GM12891 (cell line): ENCODE measurements around the gene NT5C.

ENCODE experiments used
- PAX5 ChIP-seq: IDR thresholded peaks from 2 replicates; pipeline ENCODE4 v1.6.1; 2011; ENCODE audit warnings: low read length, moderate library complexity, mild to moderate bottlenecking; ENCODE audit not compliant: insufficient read depth, severe bottlenecking
- POLR2A ChIP-seq: IDR thresholded peaks from 2 replicates; pipeline ENCODE4 v1.6.1; 2011; ENCODE audit warnings: low read depth, low read length, control low read depth
- POLR2AphosphoS5 ChIP-seq: IDR thresholded peaks from 2 replicates; pipeline ENCODE4 v1.6.1; 2011; ENCODE audit warnings: low read depth, low read length, control low read depth
- SPI1 ChIP-seq: IDR thresholded peaks from 2 replicates; pipeline ENCODE4 v1.6.1; 2011; ENCODE audit warnings: low read depth, low read length, control low read depth

DNA sequence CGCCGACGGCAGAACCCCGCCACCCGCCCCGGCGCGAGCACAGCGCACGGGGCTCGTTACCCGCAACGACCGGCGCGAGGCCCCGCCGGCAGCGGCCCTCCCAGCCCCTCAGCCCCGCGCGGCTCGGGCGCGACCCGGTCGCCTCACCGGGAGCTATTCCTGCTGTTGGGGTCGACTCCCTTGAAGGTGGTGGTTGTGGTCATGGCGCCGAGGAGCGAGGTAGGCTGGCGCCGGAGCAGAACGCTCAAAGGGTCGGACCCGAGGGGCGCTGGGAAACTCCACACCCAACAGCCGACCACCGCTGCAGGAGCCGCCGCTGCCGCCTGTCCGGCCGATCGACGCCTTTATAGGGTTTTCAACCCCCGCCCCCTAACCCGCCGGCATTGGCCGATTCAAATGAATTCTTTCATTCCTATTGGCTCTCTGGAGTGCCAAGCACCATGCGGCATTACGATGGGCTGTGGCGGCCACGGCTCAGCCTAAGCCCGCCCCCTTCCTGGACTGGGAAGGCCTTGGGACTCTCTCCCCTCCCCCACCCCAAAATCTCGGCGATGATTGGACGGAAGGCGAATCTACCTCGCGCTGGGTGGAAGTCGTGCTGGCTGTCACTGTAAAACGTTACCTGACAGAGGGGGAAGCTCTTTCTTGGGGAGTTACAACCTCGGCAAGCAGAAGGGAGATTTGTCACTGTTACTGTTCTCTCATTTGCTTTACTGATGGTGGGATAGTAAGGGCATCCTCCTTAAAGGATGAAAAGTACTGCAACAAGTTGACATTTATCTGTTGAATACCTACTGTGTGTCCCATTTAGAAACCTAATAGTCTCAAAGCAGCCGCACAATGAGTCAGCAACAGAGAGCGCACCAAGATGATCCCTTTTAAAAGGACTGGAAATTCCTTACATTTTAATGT lies 22.9 kb upstream of the NT5C start, which contains the start of gene JPT1:
- TF ChIP-seq POLR2AphosphoS5 = peak; percentile 100
- TF ChIP-seq POLR2A = peak; percentile 100
- 0 out of 2 replicates have a peak, but pooled peaks have one; percentile 6 for TF ChIP-seq SPI1
- TF ChIP-seq PAX5 = no peak
